ENCODE data around the gene UBE2G1. TPM values are rescaled to one million over a fixed set of nuclear protein-coding genes. Genes with fewer than 3 reads are reported as not detected.

UBE2G1 gene
- polyA plus RNA-seq, 2 of the 4 experiments (the other 2 are of a cell fraction) = 86.2 to 117 TPM

DNA sequence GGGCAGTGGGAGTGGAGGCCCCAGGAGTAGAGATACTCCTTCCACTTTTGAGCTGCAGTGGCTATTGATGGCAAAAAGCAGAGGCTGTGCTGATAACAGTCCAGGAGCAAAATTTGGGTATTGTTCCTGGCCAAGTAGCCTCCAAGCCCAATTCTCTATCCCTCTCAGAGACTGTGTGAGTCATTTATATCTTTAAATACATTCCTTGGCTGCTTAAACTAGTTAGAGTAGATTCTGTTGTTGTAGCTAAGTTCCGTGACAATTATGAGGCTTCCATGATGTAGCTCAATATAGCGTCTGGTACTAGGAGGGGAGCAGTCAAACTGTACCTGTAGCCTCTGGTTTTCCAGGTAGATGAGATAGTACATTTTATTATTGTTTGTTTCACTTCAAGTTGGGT is 19.9 kb upstream of the UBE2G1 start:
- FAIRE-seq (no peak), DNase-seq (ENCODE audit: low read depth in 1 of 2, low spot score in 1 of 2) (no peak), ATAC-seq (peak; percentile 20 to 36; a peak in 2 of 6 replicates)
- no peak for TF ChIP-seq CEBPB (IDR thresholded peaks at IDR 0.05)
- no peak for TF ChIP-seq NPAS2 (CRISPR knock-in tag; IDR thresholded peaks at IDR 0.05; ENCODE audit: borderline replicate concordance)
- TF ChIP-seq, protein P1, sequence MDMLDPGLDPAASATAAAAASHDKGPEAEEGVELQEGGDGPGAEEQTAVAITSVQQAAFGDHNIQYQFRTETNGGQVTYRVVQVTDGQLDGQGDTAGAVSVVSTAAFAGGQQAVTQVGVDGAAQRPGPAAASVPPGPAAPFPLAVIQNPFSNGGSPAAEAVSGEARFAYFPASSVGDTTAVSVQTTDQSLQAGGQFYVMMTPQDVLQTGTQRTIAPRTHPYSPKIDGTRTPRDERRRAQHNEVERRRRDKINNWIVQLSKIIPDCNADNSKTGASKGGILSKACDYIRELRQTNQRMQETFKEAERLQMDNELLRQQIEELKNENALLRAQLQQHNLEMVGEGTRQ (IDR thresholded peaks at IDR 0.05) = no peak
- no peak for TF ChIP-seq NFE2L2 (conservative IDR thresholded peaks at IDR 0.05; ENCODE audit: low read length)
- no peak for TF ChIP-seq CHD2 (IDR thresholded peaks at IDR 0.05; ENCODE audit: low read length, partially characterized antibody)
- no peak for TF ChIP-seq HEYL (CRISPR knock-in tag; IDR thresholded peaks at IDR 0.05)
- no peak for TF ChIP-seq JUN (IDR thresholded peaks at IDR 0.05)
- TF ChIP-seq, protein P2, sequence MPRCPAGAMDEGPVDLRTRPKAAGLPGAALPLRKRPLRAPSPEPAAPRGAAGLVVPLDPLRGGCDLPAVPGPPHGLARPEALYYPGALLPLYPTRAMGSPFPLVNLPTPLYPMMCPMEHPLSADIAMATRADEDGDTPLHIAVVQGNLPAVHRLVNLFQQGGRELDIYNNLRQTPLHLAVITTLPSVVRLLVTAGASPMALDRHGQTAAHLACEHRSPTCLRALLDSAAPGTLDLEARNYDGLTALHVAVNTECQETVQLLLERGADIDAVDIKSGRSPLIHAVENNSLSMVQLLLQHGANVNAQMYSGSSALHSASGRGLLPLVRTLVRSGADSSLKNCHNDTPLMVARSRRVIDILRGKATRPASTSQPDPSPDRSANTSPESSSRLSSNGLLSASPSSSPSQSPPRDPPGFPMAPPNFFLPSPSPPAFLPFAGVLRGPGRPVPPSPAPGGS (IDR thresholded peaks at IDR 0.05) = no peak
- no peak for TF ChIP-seq HOXB13 (CRISPR knock-in tag; IDR thresholded peaks at IDR 0.05; ENCODE audit: low read depth)
- TF ChIP-seq SREBF2 (IDR thresholded peaks at IDR 0.05) = no peak
- no peak for TF ChIP-seq POLR2AphosphoS2 (conservative IDR thresholded peaks at IDR 0.05; ENCODE audit: low read length)
- TF ChIP-seq RARB (CRISPR knock-in tag; IDR thresholded peaks at IDR 0.05) = no peak
- TF ChIP-seq NR3C1 (IDR thresholded peaks at IDR 0.05) = no peak
- TF ChIP-seq FOSB (CRISPR knock-in tag; IDR thresholded peaks at IDR 0.05) = no peak
- Histone ChIP-seq H3K4me3 (no peak overlapping the region), H3K4me1 (no peaks in the 10 kb centered on the region), H3K9me3 (no peaks in the 10 kb centered on the region), H3K4me2 (no peak overlapping the region), H3K27ac (no peak overlapping the region)
- WGBS (ENCODE audit: missing lambda C conversion rate) = 85% methylated on average over 2 of the region's 2 CpGs
- CTCF ChIA-PET = interaction anchor here (0.7 to 1.7 kb wide), 8 partner anchors 13 to 543 kb away, joined by 3 to 4 read pairs (median 3); no protein-coding TSS in a partner anchor
- POLR2A ChIA-PET = no interaction called here

DNA sequence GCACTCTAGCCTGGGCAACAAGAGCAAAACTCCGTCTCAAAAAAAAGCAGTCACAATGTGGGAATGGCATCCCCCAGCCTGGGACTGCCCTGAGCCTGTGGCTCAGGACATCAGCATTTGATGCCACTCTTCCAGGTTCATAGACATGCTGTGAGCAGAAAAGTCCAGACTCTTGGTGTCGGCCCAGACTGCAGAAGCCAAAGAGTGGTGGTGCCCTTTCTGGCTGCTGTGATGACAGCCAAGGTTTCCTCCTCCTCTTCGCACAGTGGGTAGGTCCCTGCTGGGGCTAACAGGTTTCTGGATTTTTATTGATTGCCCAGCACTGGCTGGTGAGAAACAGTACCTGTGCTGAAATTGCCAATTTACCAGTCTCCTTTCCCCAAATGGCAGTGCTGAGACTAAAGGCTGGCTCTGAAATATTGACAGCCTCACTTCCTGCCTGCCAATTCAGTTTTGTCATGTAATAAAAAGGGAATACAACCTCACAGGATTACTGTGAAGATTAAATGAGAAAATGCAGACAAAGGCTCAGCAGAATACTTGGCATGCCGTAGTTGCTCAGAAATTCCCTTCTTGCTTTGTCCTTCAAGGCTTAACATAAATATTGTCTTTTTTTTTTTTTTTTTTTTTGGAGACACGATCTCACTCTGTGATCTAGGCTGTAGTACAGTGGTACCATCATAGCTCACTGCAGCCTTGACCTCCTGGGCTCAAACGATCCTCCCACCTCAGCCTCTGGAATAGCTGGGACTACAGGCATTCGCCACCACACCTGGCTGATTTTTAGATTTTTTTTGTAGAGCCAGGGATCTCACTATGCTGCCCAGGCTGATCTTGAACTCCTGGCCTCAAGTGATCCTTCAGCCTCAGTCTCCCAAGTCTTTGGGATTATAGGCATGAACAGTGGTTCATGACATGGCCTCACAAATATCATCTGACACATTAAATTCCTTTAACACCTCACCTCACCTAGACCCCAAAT is 15.5 kb upstream of the UBE2G1 start:
- H3K4me2 ChIP-seq = no peak overlapping the region
- WGBS (ENCODE audit: missing lambda C conversion rate) = 66% methylated on average over 7 of the region's 7 CpGs
- no peaks in the 10 kb centered on the region for H3K4me1 ChIP-seq
- no peak overlapping the region for H3K4me3 ChIP-seq
- ChIA-PET CTCF (interaction anchor here (1.2 to 3.0 kb wide), 3 partner anchors 9 to 166 kb away, joined by 3 to 11 read pairs (median 4); no protein-coding TSS in a partner anchor), POLR2A (no interaction called here)
- no peaks in the 10 kb centered on the region for H3K9me3 ChIP-seq
- DNase-seq (ENCODE audit: low read depth in 1 of 2, low spot score in 1 of 2) (no peak), ATAC-seq (peak; percentile 49 to 60), FAIRE-seq (no peak)
- no peak for TF ChIP-seq ZC3H11A (IDR thresholded peaks at IDR 0.05)
- TF ChIP-seq NR3C1 (IDR thresholded peaks at IDR 0.05) = no peak
- TF ChIP-seq, protein P3, sequence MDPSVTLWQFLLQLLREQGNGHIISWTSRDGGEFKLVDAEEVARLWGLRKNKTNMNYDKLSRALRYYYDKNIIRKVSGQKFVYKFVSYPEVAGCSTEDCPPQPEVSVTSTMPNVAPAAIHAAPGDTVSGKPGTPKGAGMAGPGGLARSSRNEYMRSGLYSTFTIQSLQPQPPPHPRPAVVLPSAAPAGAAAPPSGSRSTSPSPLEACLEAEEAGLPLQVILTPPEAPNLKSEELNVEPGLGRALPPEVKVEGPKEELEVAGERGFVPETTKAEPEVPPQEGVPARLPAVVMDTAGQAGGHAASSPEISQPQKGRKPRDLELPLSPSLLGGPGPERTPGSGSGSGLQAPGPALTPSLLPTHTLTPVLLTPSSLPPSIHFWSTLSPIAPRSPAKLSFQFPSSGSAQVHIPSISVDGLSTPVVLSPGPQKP (IDR thresholded peaks at IDR 0.05; ENCODE audit: low read depth, low read length) = no peak
- no peak for TF ChIP-seq CHD4 (IDR thresholded peaks at IDR 0.05; ENCODE audit: borderline replicate concordance)
- no peak for TF ChIP-seq RAD21 (conservative IDR thresholded peaks at IDR 0.05 in 1 of 2, IDR thresholded peaks at IDR 0.05 in 1 of 2)
- TF ChIP-seq NPAS2 (CRISPR knock-in tag; IDR thresholded peaks at IDR 0.05; ENCODE audit: borderline replicate concordance) = no peak
- TF ChIP-seq RNF2 (IDR thresholded peaks at IDR 0.05; ENCODE audit: borderline replicate concordance, low read depth) = no peak
- no peak overlapping the region for H3K27ac ChIP-seq
